NCI-H226 (cell line): ENCODE measurements around the gene BBS2.

Experiments
- DNase-seq: peaks from one replicate; pipeline ENCODE4 v3.0.0-alpha.2; 2015

BBS2 gene

DNA sequence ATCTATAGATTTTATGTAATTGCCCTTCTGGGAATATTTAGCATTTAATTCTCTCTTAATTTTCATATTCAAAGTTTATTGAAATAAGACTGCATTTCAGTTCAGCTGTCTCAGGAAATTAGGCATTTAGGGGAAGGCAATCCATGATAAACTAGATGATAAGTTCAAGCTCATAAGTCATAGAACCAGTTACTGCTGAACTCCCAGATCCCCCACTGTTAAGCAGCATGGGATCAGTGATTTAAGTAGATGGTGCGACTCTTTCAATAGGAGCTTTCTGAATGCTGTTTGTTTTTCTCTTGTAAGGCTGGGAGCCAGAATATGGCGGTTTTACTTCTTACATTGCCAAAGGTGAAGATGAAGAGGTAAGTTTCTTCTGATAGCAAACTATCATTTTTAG lies 44.6 kb downstream of the BBS2 start:
- no peak for DNase-seq

DNA sequence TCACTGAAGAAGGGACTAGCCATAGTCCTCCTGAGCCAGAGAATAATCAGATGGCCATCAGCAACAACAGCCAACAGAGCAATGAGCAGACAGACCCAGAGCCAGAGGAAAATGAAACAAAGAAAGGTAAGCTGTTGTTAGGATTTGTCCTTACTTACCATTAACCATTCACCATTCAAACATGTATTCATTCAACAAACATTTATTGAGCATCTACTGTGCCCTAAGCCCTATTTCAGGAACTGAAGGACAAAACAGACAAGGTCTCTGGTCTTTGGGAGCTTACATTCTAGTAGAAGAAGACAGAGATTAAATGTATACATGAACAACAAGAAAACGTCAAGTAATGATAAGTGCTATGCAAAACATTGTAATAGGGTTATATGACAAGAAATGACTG lies 49.2 kb downstream of the BBS2 start:
- DNase-seq, result no peak

DNA sequence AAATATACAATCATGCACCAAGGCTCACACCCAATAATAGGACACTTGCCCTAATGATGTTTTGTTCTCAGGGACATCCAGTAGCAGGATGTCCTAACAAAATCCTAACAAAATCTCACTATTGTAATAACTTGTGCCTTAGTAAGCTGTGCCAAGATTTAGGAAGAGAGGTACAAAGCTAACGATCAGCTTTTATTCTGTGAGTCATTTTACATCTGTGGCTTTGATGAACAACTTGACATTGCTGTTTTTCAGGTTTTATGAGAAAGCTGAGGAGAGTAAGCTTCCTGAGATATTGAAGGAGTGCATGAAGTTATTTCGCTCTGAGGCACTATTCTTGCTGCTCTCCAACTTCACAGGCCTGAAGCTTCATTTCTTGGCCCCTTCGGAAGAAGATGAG lies 49.6 kb downstream of the BBS2 start:
- DNase-seq, result no peak

DNA sequence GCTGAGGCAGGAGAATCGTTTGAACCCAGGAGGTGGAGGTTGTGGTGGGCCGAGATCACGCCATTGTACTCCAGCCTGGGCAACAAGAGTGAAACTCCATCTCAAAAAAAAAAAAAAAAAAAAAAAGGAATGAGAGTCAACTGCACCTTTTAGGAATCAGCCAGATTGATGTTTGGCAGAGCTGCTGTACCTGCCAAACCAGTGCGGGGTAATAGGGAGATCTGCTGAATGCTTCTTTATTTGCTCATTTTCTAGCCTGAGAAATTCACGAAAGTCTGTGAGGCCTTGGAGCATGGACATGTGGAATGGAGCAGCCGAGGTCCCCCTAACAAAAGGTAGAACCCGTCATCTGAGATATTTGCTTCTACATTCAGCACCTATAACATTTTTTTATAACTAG lies 50.1 kb downstream of the BBS2 start:
- DNase-seq, result no peak

DNA sequence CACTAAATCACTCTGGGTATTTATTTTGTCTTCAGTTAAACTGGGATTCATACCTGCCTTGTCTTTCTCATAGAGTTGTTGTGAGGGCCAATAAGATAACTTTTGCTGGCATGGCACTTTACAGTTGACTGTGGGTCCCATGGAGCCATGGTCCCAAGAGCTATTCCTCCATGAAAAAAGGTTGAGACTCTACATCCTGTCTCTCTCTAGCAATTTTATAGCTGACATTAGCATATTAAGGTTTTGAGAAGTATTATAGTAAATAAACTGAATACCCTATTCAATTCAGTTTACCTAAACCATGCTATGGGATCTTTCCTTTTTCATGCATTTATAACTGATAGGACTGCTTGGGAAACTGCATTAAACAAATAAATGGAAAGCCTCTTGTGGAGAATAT lies 51.0 kb downstream of the BBS2 start:
- DNase-seq, result no peak

DNA sequence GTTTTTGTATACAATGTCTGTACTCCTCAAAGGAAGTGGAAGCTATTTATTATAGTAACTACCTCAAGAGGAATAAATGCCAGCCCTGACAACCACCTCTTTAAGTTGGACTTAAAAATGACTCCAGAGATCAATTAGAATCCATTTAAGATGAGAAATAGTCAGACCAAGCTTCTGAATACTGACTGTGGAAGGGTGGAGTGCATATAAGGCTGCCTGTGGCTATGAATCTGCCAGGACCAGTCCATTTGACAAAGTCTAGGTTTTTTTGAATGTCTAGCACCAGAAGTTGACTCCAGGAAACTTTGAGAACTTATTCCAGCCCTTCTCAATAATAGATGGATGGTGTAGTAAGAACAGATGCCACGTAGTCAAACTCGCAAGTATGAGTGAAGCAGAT lies 53.5 kb downstream of the BBS2 start:
- DNase-seq, result no peak

DNA sequence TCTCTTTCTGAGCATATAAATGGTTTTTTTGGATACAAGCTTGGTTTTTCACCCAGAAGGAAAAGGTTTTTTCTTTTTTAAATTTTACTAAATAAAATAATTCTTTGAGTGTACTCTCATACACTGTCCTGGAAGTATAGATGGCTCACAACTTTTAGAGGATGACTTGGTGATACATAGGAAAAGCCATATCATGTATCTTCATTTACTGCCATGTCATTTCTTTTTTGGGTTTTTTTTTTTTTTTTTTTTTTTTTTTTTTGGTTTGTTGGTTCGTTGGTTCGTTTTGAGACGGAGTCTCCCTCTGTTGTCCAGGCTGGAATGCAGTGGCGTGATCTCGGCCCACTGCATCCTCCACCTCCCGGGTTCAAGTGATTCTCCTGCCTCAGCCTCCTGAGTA lies 56.7 kb downstream of the BBS2 start:
- no peak for DNase-seq

DNA sequence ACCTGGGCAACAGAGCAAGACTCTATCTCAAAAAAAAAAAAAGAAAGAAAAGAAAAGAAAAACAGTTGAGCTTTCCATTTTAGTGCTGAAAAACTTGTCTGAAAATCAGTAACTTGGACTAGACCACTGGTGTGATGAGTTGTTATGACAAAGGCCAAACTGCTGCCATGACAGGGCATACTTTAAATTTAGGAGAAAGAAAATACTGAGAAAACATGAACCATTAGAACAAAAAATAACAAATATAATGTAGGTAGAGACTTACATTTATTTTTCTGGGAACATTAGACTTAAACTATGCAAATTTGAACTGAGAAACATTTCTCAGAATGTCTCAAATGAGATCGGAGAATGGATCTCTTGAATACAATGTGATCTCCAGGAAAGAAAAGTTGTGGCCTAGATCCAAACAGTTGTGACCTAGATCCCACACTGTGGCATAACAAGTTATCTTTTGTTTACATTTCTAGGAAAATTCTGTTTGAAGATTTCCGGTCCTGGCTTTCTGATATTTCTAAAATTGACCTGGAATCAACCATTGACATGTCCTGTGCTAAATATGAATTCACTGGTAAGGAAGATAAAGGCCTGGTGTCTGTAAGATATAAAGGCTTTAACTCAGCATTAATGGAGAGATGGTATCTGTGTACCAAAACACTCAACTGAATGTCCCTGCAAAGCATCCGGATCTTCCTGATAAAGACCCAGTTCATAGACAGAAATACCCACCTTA lies 57.6 kb downstream of the BBS2 start:
- DNase-seq, result no peak

DNA sequence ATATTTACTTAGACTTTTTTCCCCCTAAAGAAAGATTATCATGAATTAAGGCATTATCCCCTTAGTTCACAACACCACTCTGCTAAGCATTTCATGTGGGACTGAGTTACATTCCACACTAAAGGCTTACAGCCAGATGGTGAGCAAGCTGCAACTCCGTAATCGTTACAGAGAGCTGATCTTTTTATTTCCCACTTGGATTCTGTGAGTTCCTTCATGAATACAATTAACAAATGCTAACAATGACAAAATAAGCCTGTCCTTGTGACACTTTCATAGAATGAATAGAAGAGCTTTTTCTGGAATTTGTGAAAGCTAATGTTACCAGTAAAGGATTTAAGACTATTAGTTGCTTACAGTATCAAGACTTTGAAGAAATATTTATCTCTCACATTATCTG lies 59.7 kb downstream of the BBS2 start:
- no peak for DNase-seq

DNA sequence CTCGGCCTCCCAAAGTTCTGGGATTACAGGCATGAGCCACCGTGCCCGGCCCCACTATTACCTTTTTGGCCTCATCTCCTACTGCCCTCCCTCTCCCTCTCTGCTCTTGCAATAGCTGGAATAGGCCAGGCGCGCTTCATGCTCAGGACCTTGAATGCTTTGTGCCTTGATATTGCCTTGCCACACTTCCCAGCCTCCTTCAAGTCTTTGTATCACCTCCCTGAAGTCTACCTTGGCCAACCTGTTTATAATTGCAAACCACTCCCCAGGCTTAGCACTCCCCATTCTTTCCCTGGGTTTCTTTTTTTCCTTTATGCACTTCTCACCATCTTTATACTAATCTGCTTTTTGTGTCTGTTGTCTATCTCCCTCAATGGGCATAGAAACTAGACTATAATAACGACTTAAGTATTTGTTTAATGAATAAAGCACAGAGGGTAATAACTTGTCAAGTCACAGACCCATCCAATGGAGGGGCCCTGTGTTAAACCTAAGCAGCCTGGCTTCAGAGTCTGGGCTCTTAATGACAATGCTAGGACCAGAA lies 61.8 kb downstream of the BBS2 start:
- DNase-seq, result no peak

DNA sequence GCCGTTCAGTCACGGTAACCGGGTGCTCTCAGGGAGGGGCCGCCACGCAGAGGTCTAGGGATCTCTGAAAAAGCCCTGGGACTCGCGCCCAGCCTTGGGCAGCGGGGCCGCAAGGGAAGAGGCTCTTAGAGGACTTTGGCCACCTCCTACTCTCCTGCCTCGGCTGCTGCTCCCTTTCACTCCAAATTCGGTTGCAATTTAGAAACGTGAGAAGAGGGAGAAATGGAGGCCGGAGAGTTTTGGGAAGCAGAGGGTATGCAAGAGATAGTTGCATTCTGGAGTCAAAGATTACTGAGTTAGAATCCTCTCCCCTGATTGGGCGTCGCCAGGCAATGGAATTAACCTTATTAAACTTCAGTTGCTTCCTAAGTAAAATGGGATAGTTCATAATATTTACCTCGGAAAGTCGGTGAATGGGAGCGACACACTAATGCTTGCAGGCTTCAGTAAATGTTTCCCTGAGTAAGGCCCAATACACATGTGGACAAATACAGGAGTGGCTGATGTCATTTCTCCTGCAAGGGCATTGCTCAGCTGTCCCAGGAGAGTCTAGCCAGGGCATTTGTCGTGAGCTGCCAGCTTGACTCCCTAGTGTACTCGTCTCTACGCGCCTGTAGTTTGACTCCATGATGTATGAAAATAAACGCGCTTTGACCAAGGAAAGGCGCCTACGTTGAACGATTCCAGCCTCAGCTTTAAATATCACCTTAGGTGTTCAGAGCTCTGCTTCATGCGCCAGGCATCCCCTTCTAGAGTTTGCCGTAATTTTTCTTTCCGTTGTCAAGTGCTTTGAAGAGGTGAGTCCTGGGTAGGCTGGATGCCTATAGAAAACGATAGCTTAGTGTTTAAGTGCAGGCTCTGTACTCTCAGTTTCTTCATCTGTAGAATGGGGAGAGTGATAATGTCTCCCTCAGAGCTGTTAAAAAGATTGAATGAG lies 67.8 kb downstream of the BBS2 start:
- no peak for DNase-seq

DNA sequence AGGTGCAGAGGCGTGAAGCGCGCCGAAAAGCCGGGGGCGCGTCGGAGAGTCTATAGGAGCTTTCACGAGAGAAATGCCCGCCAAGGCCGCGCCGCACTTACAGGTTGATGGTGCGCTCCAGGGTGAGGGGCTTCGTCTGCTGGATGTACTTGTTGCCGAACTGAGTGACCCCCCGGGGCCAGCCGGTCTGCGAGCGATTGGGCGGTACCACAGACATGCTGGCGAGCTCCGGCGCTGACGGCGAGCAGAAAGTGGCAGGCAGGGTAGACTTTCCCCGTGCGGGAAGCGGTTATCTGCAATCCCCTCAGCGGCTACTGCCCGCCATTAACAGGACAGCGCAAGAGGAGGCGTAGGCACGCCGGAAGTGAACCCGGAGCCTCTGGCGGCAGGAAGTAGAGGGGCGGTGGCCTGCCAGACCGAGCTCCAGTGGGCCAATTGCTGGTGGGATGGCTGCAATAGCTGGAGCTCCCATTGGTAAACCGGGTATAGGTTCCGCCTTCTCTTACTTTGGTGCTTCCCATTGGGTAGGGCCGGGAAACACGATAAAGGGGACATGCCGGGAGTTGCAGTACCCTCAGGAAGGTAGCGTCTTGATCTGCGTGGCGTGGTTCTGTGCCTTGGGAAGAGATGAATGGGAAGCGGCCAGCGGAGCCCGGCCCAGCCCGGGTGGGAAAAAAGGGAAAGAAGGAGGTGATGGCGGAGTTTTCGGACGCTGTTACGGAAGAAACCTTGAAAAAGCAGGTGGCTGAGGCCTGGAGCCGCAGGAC lies 68.7 kb downstream of the BBS2 start, which contains the start of the genes NUDT21 and OGFOD1:
NUDT21 (minus strand) TSS at position 347 of the 767 bp plus-strand sequence; CDS start at position 217, 130 bp downstream.
OGFOD1 (plus strand) TSS at position 569 of the 767 bp plus-strand sequence; CDS start at position 628, 59 bp downstream.
- DNase-seq, result peak; percentile 97

DNA sequence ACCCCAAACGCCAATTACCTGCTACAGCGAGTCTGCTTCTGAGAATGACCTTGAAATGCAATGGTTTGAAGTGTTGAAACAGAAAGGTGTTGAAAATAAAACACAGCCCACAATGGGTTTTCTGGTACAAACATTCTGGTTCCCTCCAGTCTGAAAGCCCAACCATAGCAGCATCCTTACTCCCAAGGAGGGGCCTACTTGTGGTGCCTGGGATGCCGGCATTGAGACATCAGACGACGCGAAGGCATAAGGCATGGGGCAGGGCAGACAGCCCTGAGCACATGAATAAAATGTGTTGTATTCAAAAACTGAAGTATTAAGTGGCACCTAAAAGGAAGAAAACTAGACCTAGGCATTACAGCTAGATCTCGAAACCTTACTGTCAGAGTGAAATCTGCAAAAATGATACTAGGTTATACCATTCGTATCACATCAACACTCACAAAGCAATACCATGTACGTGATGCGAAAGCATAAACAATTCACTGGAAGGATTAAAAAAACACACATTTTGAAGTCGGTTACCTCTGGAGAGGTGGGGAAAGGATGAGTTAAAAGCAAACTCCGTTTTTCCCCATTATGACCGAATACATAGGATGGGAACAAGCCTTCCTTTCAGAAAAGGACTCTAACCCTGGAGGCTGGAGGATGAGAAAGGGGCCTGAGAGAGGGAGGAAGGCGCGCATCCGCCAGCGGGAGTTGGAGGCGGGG lies 69.4 kb downstream of the BBS2 start:
- no peak for DNase-seq

DNA sequence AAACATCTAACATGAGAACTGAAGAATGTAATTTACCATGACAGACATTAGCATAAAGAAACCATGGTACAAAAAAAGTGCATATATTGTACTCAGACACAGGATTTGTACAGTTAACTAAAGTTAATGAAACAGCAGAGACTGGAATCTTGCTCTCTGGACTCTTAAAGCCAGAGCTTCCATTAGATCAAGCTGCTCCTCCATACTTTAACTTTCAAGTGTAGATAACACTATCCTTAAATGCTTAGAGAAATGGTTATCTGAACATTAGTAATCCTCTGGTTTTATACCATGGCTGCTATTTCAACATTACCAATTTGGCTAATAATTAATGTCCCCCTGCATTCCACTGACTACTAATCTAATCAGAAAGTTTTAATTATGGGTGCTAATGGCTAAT lies 71.8 kb downstream of the BBS2 start:
- DNase-seq, result no peak

DNA sequence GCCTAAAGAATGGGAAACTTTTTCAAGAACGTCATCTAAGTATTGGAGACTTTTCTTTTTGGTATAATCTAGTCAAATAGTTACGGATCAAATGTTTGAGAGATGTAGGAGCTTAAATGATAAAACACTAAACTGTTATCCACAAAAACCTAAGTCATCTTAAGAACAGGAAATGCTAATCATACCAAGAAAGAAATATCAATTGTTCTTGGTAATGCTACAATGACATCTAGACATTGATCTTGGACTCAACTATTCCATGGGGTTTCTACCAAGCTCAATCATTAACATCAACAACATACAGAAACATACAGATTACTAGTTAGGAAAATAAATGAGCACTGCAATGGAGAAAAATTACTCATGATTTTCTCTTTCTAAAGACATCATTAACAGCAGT lies 72.5 kb downstream of the BBS2 start:
- no peak for DNase-seq

DNA sequence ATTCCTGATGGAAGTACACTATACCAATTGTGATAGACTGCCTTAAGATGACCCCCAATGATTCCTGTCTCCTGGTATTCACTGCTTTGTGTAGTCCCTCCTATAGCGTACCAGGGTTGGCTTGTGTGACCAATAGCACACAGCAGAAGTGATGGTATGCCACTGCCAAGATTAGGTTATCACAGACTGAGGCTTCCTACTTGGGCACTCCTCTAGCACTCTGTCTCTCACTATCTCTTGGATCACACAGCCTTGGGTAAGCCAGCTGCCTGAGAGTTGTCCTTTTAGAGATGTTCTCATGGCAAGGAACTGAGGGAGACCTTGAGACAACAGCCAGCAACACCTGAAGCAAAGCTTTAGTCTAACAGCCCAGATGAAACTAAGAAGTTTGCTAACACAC lies 81.8 kb downstream of the BBS2 start:
- DNase-seq, result no peak

DNA sequence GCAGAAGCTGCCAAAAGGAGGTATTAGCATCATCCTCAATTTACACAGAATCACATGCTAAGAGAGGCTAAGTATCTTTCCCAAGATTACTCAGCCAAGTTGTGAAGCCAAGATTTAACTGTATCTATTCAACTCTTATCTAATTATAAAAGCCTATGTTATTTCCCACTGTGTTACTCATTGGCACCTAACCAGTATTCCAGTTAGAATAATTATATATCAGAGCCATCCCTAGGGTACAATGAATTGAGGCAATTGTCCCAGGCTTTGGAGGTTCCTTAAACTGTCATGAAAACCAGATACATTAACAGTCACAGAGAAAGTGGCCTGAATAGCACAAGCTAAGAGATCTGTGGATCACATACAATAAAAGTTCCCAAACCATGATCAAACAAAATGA lies 83.6 kb downstream of the BBS2 start:
- no peak for DNase-seq
